Astrocyte (in vitro differentiated cells and primary cell): ENCODE data around the gene LRRC19. TPM values are rescaled to one million over a fixed set of nuclear protein-coding genes. Genes with fewer than 3 reads are reported as not detected.
A peak's percentile ranks its signal among the peaks of the same experiment; 100 is the strongest.

Experiments used
- DNase-seq: peaks from one replicate; pipeline ENCODE4 v3.0.0-alpha.2; 2010; ENCODE audit warnings: low read depth
- FAIRE-seq: peaks from 2 replicates; lab custom pipeline; 2011; peaks lifted over from hg19 to GRCh38; lab: Jason Lieb, UNC
- H2AFZ ChIP-seq: 2 replicates; pipeline ENCODE4 v1.6.0; 2012; ENCODE audit warnings: low read depth, low read length, inconsistent platforms
- H3K27ac ChIP-seq: 2 replicates; pipeline ENCODE4 v1.5.1; 2011; ENCODE audit warnings: low read depth, low read length, inconsistent platforms
- H3K27me3 ChIP-seq: 2 replicates; pipeline ENCODE4 v1.6.0; 2011; ENCODE audit warnings: low read length, inconsistent platforms; ENCODE audit not compliant: insufficient read depth
- H3K36me3 ChIP-seq: 2 replicates; pipeline ENCODE4 v1.5.1; 2011; ENCODE audit warnings: low read length, inconsistent platforms; ENCODE audit not compliant: insufficient read depth
- H3K4me1 ChIP-seq: 2 replicates; pipeline ENCODE4 v1.5.1; 2011; ENCODE audit warnings: low read length, inconsistent platforms; ENCODE audit not compliant: insufficient read depth
- H3K4me2 ChIP-seq: 2 replicates; pipeline ENCODE4 v1.6.0; 2012; ENCODE audit warnings: low read length, inconsistent platforms
- H3K4me3 ChIP-seq: 2 replicates; pipeline ENCODE4 v1.5.1; 2011; ENCODE audit warnings: low read depth, mild to moderate bottlenecking, low read length, inconsistent platforms; ENCODE audit not compliant: insufficient read depth
- H3K79me2 ChIP-seq: 2 replicates; pipeline ENCODE4 v1.6.0; 2012; ENCODE audit warnings: mild to moderate bottlenecking, low read length, inconsistent platforms; ENCODE audit not compliant: insufficient read depth
- H3K9ac ChIP-seq: 2 replicates; pipeline ENCODE4 v1.6.0; 2012; ENCODE audit warnings: mild to moderate bottlenecking, low read length, inconsistent platforms
- H3K9me3 ChIP-seq: 2 replicates; pipeline ENCODE4 v1.5.1; 2012; ENCODE audit warnings: low read depth, mild to moderate bottlenecking, low read length, inconsistent platforms; ENCODE audit not compliant: insufficient read depth
- H4K20me1 ChIP-seq: 2 replicates; pipeline ENCODE4 v1.6.0; 2012; ENCODE audit warnings: low read length, inconsistent platforms; ENCODE audit not compliant: insufficient read depth
- H3K27ac Mint-ChIP-seq: one replicate; pipeline ENCODE4 v1.8.0; 2021; ENCODE audit warnings: mild to moderate bottlenecking, mixed read lengths; ENCODE audit not compliant: unreplicated experiment
- H3K27me3 Mint-ChIP-seq: one replicate; pipeline ENCODE4 v1.8.0; 2021; ENCODE audit warnings: low read depth, mixed read lengths; ENCODE audit not compliant: unreplicated experiment
- H3K36me3 Mint-ChIP-seq: one replicate; pipeline ENCODE4 v1.8.0; 2021; ENCODE audit warnings: low read depth, mixed read lengths; ENCODE audit not compliant: unreplicated experiment
- H3K4me1 Mint-ChIP-seq: one replicate; pipeline ENCODE4 v1.8.0; 2021; ENCODE audit warnings: low read depth, mixed read lengths; ENCODE audit not compliant: unreplicated experiment
- H3K4me3 Mint-ChIP-seq: one replicate; pipeline ENCODE4 v1.8.0; 2021; ENCODE audit warnings: mild to moderate bottlenecking, moderate library complexity, mixed read lengths; ENCODE audit not compliant: unreplicated experiment
- H3K9me3 Mint-ChIP-seq: one replicate; pipeline ENCODE4 v1.8.0; 2021; ENCODE audit warnings: mild to moderate bottlenecking, mixed read lengths; ENCODE audit not compliant: unreplicated experiment
- CTCF ChIP-seq: IDR thresholded peaks from 2 replicates; pipeline ENCODE4 v1.5.1; 2011; ENCODE audit warnings: low read depth, mild to moderate bottlenecking, inconsistent platforms, low read length, moderate library complexity; ENCODE audit not compliant: insufficient read depth
- EZH2 ChIP-seq: IDR thresholded peaks from 2 replicates; pipeline ENCODE4 v1.6.1; 2012; ENCODE audit warnings: mild to moderate bottlenecking, low read length, inconsistent platforms; ENCODE audit not compliant: insufficient read depth
- total RNA-seq: library from RNA; stranded (reverse); gene quantifications from 2 replicates; pipeline ENCODE4 v1.2.1, GENCODE V29; 2021

The LRRC19 gene
- total RNA-seq, 1 donor from 2014 or later: not detected

- Histone ChIP-seq H4K20me1 (no peaks in the 10 kb centered on the region), H3K9ac (no peak overlapping the region), H3K27ac (no peak overlapping the region), H3K36me3 (no peaks in the 10 kb centered on the region), H3K27me3 (no peaks in the 10 kb centered on the region), H3K9me3 (no peaks in the 10 kb centered on the region), H3K4me1 (no peaks in the 10 kb centered on the region), H3K4me2 (no peak overlapping the region), H3K79me2 (no peaks in the 10 kb centered on the region), H2AFZ (no peak overlapping the region), H3K4me3 (no peak overlapping the region)
- DNase-seq: no peak
- no peaks in the 10 kb centered on the region for H3K9me3 Mint-ChIP-seq
- peaks cover 7% of the 10 kb centered on the region for H3K36me3 Mint-ChIP-seq
- FAIRE-seq: no peak
- no peak overlapping the region for H3K27ac Mint-ChIP-seq
- TF ChIP-seq CTCF (no peak), EZH2 (no peak)
- no peaks in the 10 kb centered on the region for H3K4me1 Mint-ChIP-seq
- H3K27me3 Mint-ChIP-seq: no peaks in the 10 kb centered on the region
- no peak overlapping the region for H3K4me3 Mint-ChIP-seq
Observed at GRCh38 chr9:27042476-27042875, 37.0 kb upstream of the LRRC19 start.

GRCh38 chr9:27041746-27042145 lies 36.3 kb upstream of the LRRC19 start:
- no peak overlapping the region for H2AFZ ChIP-seq
- no peaks in the 10 kb centered on the region for H3K27me3 Mint-ChIP-seq
- no peaks in the 10 kb centered on the region for H3K36me3 ChIP-seq
- no peak overlapping the region for H3K9ac ChIP-seq
- no peaks in the 10 kb centered on the region for H3K79me2 ChIP-seq
- H3K4me1 ChIP-seq: no peaks in the 10 kb centered on the region
- no peaks in the 10 kb centered on the region for H4K20me1 ChIP-seq
- no peak overlapping the region for H3K27ac Mint-ChIP-seq
- H3K4me3 ChIP-seq: no peak overlapping the region
- H3K4me1 Mint-ChIP-seq: no peaks in the 10 kb centered on the region
- H3K9me3 ChIP-seq: no peaks in the 10 kb centered on the region
- DNase-seq (no peak), FAIRE-seq (no peak)
- no peak for TF ChIP-seq CTCF
- no peak for TF ChIP-seq EZH2
- H3K27me3 ChIP-seq: no peaks in the 10 kb centered on the region
- H3K4me3 Mint-ChIP-seq: no peak overlapping the region
- H3K27ac ChIP-seq: no peak overlapping the region
- H3K4me2 ChIP-seq: no peak overlapping the region
- H3K9me3 Mint-ChIP-seq: no peaks in the 10 kb centered on the region
- peaks cover 7% of the 10 kb centered on the region for H3K36me3 Mint-ChIP-seq

GRCh38 chr9:27037499-27037898 lies 32.0 kb upstream of the LRRC19 start:
- no peaks in the 10 kb centered on the region for H3K27me3 ChIP-seq
- H4K20me1 ChIP-seq: no peaks in the 10 kb centered on the region
- no peak overlapping the region for H3K9ac ChIP-seq
- no peak overlapping the region for H3K27ac Mint-ChIP-seq
- no peak overlapping the region for H2AFZ ChIP-seq
- H3K4me2 ChIP-seq: no peak overlapping the region
- no peak for TF ChIP-seq EZH2
- TF ChIP-seq CTCF: no peak
- H3K4me3 Mint-ChIP-seq: no peak overlapping the region
- no peaks in the 10 kb centered on the region for H3K9me3 Mint-ChIP-seq
- H3K36me3 ChIP-seq: no peaks in the 10 kb centered on the region
- no peak overlapping the region for H3K4me3 ChIP-seq
- FAIRE-seq: peak; percentile 20
- H3K4me1 Mint-ChIP-seq: no peaks in the 10 kb centered on the region
- peaks cover 7% of the 10 kb centered on the region for H3K36me3 Mint-ChIP-seq
- H3K27ac ChIP-seq: no peak overlapping the region
- no peaks in the 10 kb centered on the region for H3K4me1 ChIP-seq
- no peaks in the 10 kb centered on the region for H3K9me3 ChIP-seq
- DNase-seq: no peak
- H3K79me2 ChIP-seq: no peaks in the 10 kb centered on the region
- no peaks in the 10 kb centered on the region for H3K27me3 Mint-ChIP-seq
